HG03378 (cell line): ENCODE measurements around the gene PSMD12.
"Not testable (repeated sequence)": the region's sequence is repeated elsewhere in the genome, so short reads cannot be mapped to it uniquely, and the experiment has no call there.

ENCODE experiments used
- ATAC-seq: cut with Tn5 transposase; IDR thresholded peaks from one replicate; pipeline ENCODE4 v1.9.1; 2021; ENCODE audit warnings: mild to moderate bottlenecking, moderate library complexity; ENCODE audit not compliant: unreplicated experiment

Gene PSMD12

DNA sequence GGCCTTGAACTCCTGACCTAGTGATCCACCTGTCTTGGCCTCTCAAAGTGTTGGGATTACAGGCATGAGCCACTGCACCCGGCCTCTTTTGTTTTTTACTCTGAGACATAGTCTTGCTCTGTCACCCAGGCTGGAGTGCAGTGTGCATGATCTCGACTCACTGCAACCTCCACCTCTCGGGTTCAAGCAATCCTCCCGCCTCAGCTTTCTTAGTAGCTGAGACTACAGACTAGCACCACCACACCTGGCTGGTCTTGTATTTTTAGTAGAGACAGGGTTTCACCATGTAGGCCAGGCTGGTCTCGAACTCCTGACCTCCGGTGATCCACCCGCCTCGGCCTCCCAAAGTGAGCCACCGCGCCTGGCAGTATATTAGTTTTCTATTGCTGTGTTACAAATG, 22.2 kb upstream of the PSMD12 start:
- ATAC-seq: not testable (repeated sequence)

DNA sequence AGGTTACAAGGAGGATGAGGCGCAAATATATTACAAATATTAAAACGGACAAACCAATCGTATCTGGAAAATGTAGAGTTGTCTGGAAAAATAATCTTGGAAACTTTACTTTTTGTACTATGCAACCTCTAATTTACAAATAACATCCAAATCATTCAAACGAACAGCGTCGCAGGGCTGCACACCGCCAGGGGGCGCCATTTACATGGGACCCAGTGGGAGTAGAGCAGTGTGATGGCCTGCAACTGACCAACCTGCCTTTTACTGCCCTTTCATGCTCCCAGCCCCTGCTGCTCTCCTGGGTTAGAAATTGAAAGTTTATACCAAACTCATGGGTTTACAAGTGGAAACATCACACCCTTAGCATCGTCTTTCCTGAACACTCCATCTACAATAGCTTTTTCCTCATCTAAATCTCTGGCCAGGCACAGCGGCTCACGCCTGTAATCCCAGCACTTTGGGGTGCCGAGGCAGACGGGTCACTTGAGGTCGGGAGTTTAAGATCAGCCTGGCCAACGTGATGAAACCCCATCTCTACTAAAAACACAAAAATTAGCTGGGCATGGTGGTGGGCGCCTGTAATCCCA, 20.7 kb upstream of the PSMD12 start:
- ATAC-seq: no peak

DNA sequence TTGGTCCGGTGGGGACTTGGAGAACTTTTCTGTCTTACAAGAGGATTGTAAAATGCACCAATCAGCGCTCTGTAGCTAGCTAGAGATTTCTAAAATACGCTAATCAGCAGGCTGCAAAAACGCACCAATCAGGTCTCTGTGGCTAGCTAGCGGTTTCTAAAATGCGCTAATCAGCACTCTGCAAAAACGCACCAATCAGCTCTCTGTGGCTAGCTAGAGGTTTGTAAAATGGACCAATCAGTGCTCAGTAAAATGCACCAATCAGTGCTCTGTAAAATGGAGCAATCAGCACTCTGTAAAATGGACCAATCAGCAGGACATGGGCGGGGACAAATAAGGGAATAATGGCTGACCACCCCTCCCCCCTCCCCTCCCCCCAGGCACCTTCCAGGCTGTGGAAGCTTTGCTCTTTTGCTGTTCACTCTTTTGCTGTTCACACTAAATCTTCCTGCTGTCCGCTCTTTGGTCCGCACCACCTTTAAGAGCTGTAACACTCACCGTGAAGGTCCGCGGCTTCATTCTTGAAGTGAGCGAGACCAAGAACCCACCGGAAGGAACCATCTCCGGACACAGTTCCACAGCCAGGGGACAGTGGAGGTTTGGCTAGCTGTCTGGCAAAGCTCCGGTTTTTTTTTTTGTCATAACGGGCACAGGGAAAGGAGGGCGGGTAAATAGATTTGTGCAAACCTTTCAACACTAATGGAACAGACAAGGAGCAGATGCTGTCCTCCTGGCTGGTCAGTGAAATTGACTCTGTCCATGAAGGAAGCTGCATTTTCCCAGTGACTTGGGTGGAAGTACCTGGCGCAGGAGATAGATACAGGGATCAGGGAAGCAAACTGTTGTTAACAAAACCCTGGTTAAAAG, 19.0 kb upstream of the PSMD12 start:
- ATAC-seq: no peak

DNA sequence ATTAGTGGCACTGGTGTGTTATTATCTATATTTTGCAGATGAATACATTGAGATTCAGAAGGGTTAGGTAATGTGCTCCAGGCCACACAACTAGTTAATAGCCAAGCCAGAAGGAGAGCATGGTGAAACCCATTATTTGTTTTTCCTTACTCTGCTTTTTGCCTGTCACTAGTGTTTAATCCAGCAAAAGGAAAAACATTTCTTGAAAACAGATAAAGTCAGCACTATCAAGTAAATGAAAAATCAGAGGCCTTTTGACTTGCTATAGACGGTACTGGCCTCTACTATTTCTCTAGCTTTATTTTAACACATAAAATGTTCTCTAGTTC, 15.5 kb upstream of the PSMD12 start:
- no peak for ATAC-seq

DNA sequence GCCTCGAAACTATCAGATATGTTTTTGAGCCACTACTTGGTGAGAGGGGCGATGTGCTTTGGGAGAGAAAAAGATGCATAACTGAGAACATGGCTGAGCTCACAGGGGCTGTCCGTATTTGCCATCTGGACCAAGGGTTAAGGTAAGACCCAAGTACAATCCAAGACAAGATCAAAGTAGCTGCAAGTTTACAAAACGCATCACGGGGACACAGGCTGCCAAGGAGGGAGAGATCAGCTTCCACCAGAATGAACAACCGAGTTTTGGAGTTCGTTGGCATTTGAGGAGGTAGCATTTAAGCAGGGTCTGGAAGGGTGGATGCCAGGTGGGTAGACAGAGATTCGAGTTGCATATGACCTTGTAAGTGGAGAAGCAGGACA, 12.9 kb upstream of the PSMD12 start:
- ATAC-seq: no peak

DNA sequence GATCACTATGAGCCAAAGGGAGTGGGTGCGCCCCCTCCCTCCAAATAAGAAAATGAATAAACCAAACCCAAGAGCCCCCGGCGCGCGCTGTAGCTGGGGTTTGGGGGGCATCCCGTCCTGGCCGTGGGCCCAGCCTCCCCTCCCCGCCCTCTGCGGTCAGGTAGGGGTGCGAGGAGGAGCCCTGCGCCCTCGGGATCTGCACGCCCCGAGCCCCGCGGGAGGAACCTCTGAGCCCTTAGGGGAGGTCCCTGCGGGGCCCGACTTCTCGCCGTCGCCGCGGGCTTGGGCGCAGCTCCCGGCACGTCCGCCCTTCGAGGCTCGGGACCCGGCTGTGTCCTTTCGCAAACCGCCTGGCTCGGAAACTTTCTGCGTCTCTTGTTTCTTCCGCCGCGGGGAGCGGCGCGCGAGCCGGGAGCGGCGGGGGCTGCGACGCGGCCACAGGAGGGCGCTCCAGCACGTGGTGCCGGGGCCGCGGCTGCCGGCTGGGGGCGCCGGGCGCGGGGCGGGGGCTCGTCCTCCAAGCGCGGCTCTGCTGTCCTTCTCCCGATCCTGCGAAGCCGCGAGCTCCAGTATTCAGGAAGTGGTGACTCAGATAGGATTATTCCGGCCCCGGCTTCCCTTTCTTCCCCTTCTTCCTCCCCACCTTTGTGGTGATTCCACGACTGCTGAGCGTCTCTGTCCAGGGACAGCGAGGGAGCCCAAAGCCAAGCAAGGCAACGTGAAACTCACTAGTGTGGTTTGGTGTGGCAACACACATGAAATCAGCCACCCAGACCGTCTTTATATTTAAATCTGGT, 12.3 kb upstream of the PSMD12 start:
- ATAC-seq: no peak

DNA sequence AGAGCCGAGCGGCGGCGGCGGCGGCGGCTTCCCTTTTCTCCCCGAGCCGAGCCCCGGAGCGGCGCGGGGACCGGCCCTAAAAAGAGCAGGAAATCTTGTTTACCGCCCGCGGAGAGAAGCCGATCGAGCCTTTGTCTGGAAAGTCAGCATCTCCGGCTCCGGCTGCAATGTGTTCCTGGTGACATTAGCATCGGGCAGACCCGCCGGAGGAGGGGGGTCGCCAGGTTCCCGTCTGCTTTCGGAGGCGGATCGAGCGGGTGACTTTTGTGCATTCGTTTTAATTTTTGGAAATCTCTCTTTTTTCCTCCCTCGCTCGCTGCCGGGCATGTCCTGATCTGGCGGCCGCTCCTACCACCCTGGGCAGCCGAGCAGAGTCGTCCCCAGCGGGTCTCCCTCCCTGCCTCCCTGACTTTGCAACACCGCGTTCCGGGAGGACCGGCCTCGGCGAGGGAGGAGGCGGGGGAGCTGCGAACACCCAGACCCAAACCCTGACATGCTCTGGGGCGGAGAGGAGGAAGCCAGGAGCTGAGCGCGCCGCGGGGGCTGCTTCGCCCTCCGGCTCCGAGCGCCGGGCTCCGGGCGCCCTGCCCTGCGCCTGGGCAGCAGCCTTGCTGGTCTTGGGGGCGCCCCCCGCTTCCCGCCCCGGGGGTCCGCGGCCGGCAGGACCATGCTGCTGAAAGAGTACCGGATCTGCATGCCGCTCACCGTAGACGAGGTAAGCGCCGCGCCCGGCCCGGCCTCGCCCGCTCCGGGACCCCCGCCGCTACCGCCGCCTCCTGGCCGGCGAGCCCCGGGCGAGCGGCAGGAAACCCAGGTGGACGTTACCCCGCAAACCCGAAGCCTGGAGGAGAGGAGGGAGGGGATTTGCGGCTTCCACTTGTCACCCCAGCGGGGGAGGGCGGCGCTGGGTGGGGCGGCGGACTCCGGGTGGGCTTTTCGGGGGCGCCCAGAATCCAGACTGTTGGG, 11.4 kb upstream of the PSMD12 start:
- peak; percentile 8 for ATAC-seq

DNA sequence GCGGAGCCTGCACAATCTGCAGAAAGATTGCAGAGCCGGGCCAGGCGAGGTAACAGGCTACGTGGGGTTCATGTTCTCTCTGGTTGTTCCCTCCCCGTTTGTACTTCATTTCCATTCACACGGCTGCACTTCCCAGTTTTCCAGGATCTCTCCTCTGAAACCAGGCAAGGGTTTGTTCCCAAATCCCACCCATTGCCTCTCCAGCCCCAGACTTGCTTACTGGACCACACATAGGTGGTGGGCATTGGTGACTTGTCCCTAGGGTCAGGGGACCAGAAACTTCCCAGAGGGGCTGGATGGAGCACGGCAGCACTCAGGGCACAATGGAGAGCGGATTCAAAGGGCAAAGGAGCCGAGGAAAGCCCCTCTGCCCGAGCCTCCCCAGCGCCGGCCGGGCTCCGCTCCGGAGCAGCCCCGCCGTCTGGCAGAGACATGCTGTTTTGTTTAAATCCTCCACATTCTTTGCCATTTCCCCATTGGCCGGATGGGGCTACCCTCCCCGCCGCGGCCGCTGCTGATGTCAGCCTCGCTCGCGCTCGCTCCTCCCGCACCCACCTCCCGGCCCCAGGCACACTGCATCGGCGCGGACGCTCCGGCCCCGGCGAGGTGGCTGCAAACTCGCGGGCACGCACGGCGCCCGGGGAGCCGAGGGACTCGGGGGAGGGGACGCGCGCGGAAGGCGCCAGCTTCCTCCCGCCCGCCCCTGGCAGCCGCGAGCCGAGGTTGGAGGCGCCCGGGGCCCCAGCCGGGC, 10.5 kb upstream of the PSMD12 start, which contains the start of gene PITPNC1:
PITPNC1 (plus strand) TSS at position 545 of the 751 bp plus-strand sequence.
- ATAC-seq: peak; percentile 66

DNA sequence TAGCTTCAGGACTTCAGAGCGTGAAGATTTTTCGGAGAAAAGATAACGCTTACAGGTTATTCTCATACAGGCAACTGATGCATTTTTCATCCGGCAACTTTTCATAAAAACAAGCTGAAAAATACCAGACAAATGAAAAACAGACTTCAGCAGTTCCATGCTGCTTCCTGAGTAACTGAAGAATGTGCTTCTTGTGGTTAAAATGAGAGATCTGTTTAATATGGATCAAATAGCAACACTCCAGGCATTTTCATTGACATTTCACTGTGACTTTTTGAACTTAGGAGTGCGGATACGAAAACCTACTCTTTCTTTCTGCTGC, 10.0 kb upstream of the PSMD12 start:
- no peak for ATAC-seq

DNA sequence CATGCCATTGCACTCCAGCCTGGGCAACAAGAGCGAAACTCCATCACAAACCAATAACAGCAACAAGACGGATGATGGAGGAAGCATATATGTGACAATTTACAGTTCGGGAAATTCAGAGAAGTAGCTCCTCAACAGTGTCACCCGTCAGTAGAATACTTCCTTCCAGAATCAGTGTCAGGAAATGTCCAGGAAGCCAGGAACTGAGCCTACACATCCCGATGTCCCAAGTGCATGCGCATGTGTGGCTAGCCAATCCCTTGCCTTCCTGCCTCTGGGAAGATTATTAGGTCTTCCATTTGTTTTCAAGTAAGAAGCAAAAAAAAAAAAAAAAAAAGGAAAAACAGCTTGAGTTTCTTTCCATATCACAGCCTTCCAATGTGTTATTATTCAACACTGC, 9.3 kb upstream of the PSMD12 start:
- ATAC-seq: no peak

DNA sequence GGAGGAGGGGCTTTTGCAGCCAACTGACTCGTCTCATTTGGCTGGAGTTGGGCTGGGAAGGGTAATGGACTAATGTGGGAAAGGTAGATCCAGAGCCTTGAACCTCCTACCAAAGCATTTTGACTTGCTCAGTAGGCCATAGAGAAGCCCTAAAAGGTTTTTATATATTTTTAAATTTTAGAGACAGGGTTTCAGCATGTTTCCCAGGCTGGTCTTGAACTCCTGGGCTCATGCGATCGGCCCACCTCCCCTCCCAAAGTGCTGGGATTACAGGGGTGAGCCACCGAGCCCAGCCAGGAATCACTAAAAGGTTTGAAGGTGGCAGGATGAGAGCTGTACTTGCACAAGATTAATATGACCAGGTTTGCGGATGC, 8.7 kb upstream of the PSMD12 start:
- no peak for ATAC-seq

DNA sequence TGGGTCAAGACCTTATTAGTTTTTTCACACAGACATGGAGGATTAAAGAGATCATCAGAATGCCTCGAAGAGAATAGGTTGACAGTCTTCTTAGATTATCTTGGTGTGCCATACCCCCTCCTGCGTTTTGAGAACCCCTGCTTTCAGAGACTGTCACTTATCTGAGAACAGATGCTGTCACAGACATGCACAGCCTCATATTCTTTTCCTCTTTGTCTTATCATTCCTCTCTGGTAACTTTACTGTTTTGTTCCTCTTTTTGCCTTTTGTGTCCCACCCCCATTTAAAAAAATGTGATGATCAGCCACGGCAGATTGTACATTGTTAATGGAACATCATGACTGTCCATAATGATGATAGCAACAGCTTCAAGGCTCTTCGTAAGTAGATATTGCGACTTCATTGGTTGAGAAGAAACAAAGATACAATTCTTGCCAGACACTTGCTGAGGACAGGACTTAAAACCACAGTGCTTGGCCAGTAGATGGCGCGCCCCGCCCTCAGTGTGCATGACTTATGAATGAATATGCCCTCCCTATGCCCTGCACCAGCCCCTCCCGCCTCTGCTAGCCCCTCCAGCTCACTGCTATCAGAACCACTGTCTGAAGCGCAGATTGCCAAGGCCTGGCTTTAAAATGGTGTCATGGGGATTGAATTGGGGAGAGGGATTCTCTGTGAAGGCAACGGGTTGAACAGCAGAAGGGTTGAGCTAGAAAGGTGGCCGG, 8.1 kb upstream of the PSMD12 start:
- ATAC-seq: peak; percentile 39

DNA sequence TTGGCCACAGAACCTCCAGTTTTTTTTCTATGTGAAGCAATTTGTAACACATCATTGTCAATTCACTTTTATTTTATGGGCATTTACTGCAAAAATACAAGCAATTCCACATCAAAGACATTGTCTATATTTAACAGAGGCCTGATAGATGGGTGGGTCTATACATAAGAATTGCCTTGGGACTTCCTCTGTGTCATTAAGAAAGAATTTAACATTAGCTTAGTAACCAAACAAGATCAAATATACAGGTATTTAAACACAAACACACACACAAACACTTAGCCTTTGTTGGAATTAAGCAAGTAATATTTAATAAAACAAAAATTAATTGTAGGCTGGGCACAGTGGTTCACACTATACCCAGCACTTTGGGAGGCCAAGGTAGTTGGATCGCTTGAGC, 6.4 kb upstream of the PSMD12 start:
- ATAC-seq: no peak

DNA sequence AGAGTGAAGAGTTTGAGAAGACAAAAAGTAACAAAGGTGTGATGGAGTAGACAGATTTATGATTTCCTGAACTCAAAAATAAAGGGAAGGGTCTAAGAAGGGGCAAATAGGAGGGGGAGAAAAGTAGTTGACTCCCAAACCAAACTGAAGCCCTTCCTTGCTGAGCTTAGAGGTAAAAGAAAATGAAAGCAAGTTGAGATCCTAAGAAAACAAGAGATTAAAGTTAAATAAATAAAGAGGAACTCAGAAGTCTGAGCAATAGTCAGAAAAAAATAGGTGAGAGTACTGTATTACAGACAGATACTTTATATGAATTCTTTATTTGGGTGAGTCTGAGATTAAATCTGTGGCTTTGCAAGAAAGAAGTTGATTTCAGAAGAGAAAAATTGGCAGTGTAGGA, 3.3 kb upstream of the PSMD12 start:
- ATAC-seq: no peak

DNA sequence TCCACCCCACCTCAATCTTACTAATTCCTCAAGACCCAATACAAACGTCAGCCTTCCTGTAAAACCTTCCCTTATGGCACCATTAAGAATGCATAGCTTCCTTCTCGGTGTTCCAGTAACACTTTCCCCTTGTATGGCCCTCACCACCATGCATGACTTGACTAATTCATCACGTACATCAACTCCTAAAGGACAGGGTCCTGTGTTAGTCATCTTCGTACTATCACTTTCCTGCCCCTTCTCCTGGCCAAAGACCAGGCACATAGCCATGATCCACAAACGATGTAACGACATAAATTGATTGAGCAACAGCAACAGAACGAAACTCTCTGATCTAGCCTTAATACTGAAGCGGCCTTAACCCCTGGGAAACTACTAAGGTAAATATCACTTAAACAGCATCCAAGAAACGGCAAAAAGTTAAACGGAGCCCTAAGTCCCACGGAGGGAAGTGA, 612 bp downstream of the PSMD12 start:
- ATAC-seq: no peak

DNA sequence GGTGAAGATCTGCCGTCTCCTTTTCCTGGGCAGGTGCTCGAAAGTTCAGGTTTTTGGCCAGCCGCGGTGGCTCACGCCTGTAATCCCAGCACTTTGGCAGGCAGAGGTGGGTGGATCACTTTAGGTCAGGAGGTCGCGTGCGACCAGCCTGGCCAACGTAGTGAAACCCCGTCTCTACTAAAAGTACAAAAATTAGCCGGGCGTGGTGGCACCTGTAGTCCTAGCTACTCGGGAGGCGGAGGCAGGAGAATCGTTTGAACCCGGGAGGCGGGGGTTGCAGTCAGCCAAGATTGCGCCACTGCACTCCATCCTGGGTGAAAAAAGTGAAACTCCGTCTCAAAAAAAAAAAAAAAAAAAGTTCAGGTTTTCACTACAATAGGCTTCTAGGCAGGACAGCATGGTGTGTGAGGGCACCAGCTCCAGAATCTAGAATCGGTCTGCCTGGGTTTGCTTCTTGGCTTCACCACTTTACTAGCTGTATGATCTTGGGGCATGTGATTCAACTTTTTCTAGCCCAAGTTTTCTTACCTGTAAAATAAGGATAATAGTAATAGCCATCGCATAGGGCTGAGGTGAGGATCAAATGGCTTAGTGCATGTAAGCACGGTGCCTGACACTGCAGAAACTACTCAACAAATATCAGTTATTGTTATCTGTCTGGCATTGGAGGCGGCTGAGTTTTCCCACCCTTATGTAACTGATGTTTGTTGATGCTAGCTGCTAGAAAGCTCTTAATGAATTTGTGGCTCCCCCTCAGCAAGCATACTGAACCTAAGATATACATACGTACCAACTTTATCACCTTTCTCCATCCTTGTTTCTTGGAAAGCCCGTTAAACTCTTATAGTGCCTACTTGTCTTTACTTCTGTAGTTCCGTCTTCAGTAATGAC, 1.3 kb downstream of the PSMD12 start:
- ATAC-seq: no peak

DNA sequence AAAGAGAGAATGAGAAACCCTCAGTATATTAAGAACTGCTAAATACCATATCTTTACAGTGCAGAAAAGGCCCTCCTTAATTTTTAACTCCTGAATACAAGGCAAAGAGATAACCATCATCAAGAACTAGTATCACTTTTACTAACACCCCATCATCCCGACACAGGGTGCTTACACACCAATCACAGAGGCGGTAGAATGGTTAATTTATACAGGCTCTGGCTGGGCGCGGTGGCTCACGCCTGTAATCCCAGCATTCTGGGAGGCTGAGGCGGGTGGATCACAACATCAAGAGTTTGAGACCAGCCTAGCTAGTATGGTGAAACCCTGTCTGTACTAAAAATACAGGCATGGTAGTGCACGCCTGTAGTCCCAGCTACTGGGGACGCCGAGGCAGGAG, 4.2 kb downstream of the PSMD12 start:
- ATAC-seq: no peak

DNA sequence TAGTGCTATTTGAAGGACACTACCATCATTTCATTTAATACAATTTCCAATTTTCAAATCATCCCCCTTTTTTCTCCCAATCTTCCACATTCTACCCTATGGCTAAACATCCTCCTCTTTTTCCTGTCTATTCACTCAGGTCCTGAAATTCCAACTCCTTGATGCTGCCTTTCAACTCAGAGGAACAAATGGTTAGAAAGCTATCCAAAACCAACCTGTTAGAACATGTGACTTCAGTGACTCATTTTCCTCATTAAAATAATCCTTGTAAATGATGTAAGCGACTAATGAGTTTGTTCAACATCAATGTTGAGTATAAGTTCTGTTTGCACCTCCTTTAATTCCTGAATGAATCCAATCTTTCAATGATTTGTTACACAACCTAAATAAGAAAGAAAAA, 5.5 kb downstream of the PSMD12 start:
- ATAC-seq: no peak
